ENCODE results near the gene DLX3. TPM values are rescaled to one million over a fixed set of nuclear protein-coding genes. Genes with fewer than 3 reads are reported as not detected.

Gene DLX3
- total RNA-seq, 1 experiment from 2014 or later: 0.18 TPM

- Histone ChIP-seq H3F3A (ENCODE audit: low read length, unreplicated experiment) (no peaks in the 10 kb centered on the region), H3K4me3 (ENCODE audit: low read length) (no peak overlapping the region), H3K4me1 (ENCODE audit: insufficient read depth, low read length) (no peaks in the 10 kb centered on the region), H3K9me3 (ENCODE audit: low read length) (no peaks in the 10 kb centered on the region), H3K9ac (ENCODE audit: low read length) (no peak overlapping the region), H3K27me3 (ENCODE audit: low read length) (peaks cover 69% of the 10 kb centered on the region), H3K79me2 (ENCODE audit: low read length) (no peaks in the 10 kb centered on the region), H4K20me1 (ENCODE audit: low read length) (no peaks in the 10 kb centered on the region), H2AFZ (ENCODE audit: low read length) (no peak overlapping the region), H3K9me2 (replicated peaks; ENCODE audit: low read length) (no peaks in the 10 kb centered on the region), H3K4me2 (ENCODE audit: low read length) (no peak overlapping the region), H3K36me3 (ENCODE audit: low read depth, low read length) (no peaks in the 10 kb centered on the region), H3K27ac (ENCODE audit: low read length) (no peak overlapping the region)
- ChIA-PET POLR2A (ENCODE audit: unreplicated experiment) (no interaction called here), CTCF (no interaction called here)
- no TSS peak for BruUV-seq (replicated peaks)
- ATAC-seq (peak; percentile 23), DNase-seq (no peak)
- no peak for TF ChIP-seq EZH2phosphoT487 (IDR thresholded peaks at IDR 0.05; ENCODE audit: borderline replicate concordance, low read length)
- no peak for TF ChIP-seq CTCF (conservative IDR thresholded peaks at IDR 0.05; ENCODE audit: low read depth, low read length)
- TF ChIP-seq EZH2 (IDR thresholded peaks at IDR 0.05; ENCODE audit: low read length, unreplicated experiment): no peak
- intact Hi-C loops (cut with micrococcal nuclease): no loop called here
Measured at GRCh38 chr17:49972486-49973270, 22.3 kb downstream of the DLX3 start.

- Histone ChIP-seq H2AFZ (ENCODE audit: low read length) (no peak overlapping the region), H3K9me3 (ENCODE audit: low read length) (no peaks in the 10 kb centered on the region), H3K4me3 (ENCODE audit: low read length) (no peak overlapping the region), H3K4me1 (ENCODE audit: insufficient read depth, low read length) (no peaks in the 10 kb centered on the region), H3K27ac (ENCODE audit: low read length) (no peak overlapping the region), H3K9me2 (replicated peaks; ENCODE audit: low read length) (no peaks in the 10 kb centered on the region), H3K36me3 (ENCODE audit: low read depth, low read length) (no peaks in the 10 kb centered on the region), H3K79me2 (ENCODE audit: low read length) (no peaks in the 10 kb centered on the region), H4K20me1 (ENCODE audit: low read length) (no peaks in the 10 kb centered on the region), H3K9ac (ENCODE audit: low read length) (no peak overlapping the region), H3K27me3 (ENCODE audit: low read length) (peaks cover 69% of the 10 kb centered on the region), H3K4me2 (ENCODE audit: low read length) (no peak overlapping the region), H3F3A (ENCODE audit: low read length, unreplicated experiment) (no peaks in the 10 kb centered on the region)
- POLR2A ChIA-PET (ENCODE audit: unreplicated experiment): no interaction called here
- CTCF ChIA-PET: no interaction called here
- TF ChIP-seq EZH2phosphoT487 (IDR thresholded peaks at IDR 0.05; ENCODE audit: borderline replicate concordance, low read length) (no peak), CTCF (conservative IDR thresholded peaks at IDR 0.05; ENCODE audit: low read depth, low read length) (no peak), EZH2 (IDR thresholded peaks at IDR 0.05; ENCODE audit: low read length, unreplicated experiment) (peak; percentile 60)
- DNase-seq (no peak), ATAC-seq (no peak)
- BruUV-seq (replicated peaks): no TSS peak
- intact Hi-C loops (cut with micrococcal nuclease): no loop called here
Measured at GRCh38 chr17:49971848-49972485, 23.1 kb downstream of the DLX3 start.
